Stomach smooth muscle (tissue), 2 donors: ENCODE data around the gene ADSS1.
A peak's percentile ranks its signal among the peaks of the same experiment; 100 is the strongest.

Experiments
- H3K27ac ChIP-seq: one replicate; pipeline ENCODE4 v1.7.0; 2013; ENCODE audit warnings: mild to moderate bottlenecking, low read length, inconsistent platforms
- H3K27me3 ChIP-seq, 2 donors: one replicate each; pipeline ENCODE4 v1.7.0; 2013; ENCODE audit warnings: low read length in 2 of 2; ENCODE audit not compliant: insufficient read depth in 2 of 2, control insufficient read depth in 1 of 2
- H3K36me3 ChIP-seq, 2 donors: one replicate each; pipeline ENCODE4 v1.7.0; 2013; ENCODE audit warnings: low read length in 2 of 2; ENCODE audit not compliant: control insufficient read depth in 2 of 2, insufficient read depth in 2 of 2
- H3K4me1 ChIP-seq: one replicate; pipeline ENCODE4 v1.7.0; 2013; ENCODE audit warnings: low read length; ENCODE audit not compliant: control insufficient read depth, insufficient read depth
- H3K4me3 ChIP-seq, 2 donors: one replicate each; pipeline ENCODE4 v1.7.0; 2013; ENCODE audit warnings: low read length in 2 of 2
- H3K9ac ChIP-seq, 2 donors: one replicate each; pipeline ENCODE4 v1.7.0; 2013; ENCODE audit warnings: low read length in 2 of 2, mild to moderate bottlenecking in 1 of 2
- H3K9me3 ChIP-seq, 2 donors: one replicate each; pipeline ENCODE4 v1.7.0; 2013; ENCODE audit warnings: low read length in 2 of 2; ENCODE audit not compliant: control insufficient read depth in 2 of 2
- donor health status: healthy.
- donor health status: Pancreatic carcinoma.

Gene ADSS1

DNA sequence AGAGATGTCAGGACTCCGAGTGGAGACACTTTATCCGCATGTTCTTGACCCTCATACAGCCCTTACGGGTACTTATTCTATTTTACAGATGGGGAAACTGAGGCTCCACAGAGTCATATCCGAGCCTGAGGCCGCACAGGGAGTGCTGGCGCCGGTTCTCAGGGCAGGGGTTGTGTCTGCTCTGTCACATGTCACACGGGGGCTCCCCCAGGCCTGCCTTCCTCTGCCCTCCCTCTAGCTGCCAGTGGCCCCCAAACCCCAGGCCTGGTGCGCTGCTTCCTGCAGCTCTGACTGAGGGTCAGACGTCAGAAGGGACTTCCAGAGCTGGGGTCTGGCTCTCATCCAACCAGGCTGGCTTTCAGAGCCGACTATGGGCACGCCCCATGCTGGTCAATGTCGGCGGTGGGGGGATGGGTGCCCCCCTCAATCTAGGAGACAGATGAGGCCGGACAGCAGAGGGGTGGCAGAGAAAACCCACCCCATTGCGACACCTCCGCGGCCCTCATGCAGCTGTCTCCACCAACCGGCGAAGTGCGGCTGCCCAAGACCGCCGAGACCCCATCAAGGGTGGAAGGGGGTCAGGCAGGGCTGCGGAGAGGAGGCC is 35.4 kb upstream of the ADSS1 start:
- H3K4me1 ChIP-seq: peaks cover 53% of the 10 kb centered on the region
- no peaks in the 10 kb centered on the region for H3K9me3 ChIP-seq
- peak overlapping the region; percentile 27 to 62 for H3K9ac ChIP-seq
- no peaks in the 10 kb centered on the region for H3K27me3 ChIP-seq
- H3K4me3 ChIP-seq: peak overlapping the region; percentile 62 to 70
- peak overlapping the region; percentile 53 for H3K27ac ChIP-seq
- no peaks in the 10 kb centered on the region for H3K36me3 ChIP-seq

DNA sequence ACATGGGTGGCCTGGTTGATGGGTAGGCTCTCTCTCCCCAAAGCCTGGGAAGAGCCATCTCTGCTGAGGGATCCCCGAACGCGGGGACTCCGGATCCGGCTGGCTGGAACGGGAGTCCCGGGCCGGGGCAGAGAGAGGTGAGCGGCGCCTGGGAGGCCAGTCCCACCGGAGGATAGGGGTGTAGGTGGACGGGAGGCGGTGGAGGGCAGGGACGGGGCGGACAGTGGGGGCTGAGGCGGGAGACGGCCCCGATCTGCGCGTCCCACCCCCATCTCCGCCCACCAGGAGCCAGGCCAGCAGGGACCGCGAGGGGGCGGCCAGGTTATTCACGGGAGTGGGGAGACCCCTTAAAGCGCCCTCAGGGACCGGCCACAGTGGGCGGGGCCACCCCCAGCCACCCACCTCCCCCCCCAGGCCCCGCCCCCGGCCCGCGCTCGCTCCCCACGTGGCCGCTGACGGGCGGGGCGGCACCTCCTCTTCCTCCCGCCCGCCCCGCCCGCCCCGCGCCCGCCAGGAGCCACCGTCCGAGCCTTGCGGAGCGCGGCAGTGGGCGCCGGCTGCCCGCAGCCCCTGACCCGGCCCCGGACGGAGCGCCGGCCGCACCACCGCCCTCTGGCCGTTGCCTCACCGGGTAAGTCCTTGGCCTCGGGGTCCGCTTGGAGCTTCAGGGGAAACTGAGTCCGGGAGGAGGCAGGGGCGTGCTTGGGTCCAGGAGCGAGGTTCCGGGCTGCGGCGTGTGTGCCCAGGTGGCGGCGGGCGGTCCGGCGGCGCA is 34.7 kb upstream of the ADSS1 start, which contains the start of gene INF2:
Gene INF2 (plus strand): TSS at position 510 of the 772 bp plus-strand sequence. CDS start 11,748 bp downstream, outside the sequence.
- peaks cover 59% of the 10 kb centered on the region for H3K4me1 ChIP-seq
- H3K9ac ChIP-seq: peak within 1 kb of the TSS; percentile 75 to 80
- no peaks in the 10 kb centered on the region for H3K27me3 ChIP-seq
- peak within 1 kb of the TSS; percentile 53 for H3K27ac ChIP-seq
- no peaks in the 10 kb centered on the region for H3K9me3 ChIP-seq
- peak within 1 kb of the TSS; percentile 78 to 85 for H3K4me3 ChIP-seq
- no peaks in the 10 kb centered on the region for H3K36me3 ChIP-seq

DNA sequence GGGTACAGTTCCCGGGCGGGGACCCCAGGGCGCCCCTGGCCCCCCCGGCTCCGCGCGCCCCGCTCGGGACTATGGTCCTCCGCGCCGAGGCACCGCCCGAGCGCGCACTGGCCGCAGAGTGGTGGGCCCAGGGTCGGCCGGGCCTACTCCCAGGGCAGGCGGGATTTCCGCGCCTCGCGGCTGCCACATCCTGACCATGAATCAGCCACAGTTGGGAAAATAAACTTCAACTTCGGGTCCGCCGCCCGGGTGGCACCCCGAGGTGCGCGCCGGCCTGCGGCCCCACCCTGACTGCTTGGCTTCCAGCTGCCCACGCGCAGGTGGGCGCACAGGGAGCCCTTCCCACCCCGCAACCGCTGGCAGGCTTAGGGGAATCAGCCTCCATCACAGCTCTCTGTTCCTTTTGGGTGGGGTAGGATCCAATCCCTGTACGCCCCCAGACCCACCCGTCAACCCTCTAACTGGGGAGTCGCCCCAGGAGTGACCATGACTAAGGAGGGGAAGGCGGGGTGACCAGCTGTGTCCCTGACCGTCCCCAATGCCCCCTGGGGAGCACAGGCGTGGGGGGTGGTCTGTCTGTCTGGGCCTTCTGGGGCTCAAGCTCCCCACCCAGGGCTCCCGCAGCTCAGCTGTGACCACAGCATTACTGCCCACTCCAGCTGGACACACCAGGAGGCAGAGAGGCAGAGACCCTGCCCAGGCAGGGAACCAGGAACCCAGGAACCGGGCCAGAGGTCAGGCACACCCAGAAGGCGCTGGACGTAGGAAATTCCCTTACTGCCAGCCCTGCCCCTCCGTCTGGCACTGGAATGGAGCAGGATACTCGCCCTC is 33.9 kb upstream of the ADSS1 start:
- Histone ChIP-seq H3K36me3 (no peaks in the 10 kb centered on the region), H3K27ac (no peak overlapping the region)

DNA sequence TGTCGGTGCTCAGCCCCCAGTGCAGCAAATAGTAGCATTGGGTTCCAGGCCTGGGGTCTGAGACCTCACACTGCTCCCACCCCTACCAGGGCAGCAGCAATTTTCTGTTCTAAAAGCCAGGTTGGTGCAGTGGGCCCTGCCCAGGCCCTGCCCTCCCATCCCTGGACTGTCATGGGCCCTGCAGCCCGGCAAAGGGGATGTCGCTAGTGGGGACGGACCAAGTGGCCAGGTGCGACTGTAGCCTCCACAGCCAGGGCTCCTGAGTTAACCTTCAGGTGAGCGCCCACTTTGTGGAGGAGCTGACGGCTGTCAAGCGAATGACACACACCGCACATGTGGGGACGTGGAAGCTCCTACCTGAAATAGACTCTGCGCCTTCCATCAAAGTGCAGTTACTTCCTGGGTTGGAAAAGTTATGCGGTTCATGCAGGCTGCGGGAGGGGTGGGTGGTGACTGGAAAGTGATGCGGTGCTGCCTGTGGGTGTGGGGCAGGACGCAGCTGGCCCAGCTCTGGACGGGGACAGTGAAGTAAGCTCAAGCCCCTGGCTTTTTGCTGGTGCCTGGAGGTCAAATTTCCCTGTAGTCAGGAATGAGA is 33.1 kb upstream of the ADSS1 start:
- Histone ChIP-seq H3K36me3 (no peaks in the 10 kb centered on the region), H3K9me3 (no peaks in the 10 kb centered on the region), H3K4me3 (peak overlapping the region; percentile 78 to 85), H3K9ac (peak overlapping the region; percentile 29 to 75), H3K4me1 (peaks cover 75% of the 10 kb centered on the region), H3K27me3 (no peaks in the 10 kb centered on the region), H3K27ac (no peak overlapping the region)

More for the DNA sequence above, 33.9 kb upstream of the ADSS1 start:
- peaks cover 67% of the 10 kb centered on the region for H3K4me1 ChIP-seq
- H3K4me3 ChIP-seq: peak overlapping the region; percentile 78 to 85
- H3K9ac ChIP-seq: peak overlapping the region; percentile 75 to 80
- no peaks in the 10 kb centered on the region for H3K9me3 ChIP-seq
- H3K27me3 ChIP-seq: no peaks in the 10 kb centered on the region

DNA sequence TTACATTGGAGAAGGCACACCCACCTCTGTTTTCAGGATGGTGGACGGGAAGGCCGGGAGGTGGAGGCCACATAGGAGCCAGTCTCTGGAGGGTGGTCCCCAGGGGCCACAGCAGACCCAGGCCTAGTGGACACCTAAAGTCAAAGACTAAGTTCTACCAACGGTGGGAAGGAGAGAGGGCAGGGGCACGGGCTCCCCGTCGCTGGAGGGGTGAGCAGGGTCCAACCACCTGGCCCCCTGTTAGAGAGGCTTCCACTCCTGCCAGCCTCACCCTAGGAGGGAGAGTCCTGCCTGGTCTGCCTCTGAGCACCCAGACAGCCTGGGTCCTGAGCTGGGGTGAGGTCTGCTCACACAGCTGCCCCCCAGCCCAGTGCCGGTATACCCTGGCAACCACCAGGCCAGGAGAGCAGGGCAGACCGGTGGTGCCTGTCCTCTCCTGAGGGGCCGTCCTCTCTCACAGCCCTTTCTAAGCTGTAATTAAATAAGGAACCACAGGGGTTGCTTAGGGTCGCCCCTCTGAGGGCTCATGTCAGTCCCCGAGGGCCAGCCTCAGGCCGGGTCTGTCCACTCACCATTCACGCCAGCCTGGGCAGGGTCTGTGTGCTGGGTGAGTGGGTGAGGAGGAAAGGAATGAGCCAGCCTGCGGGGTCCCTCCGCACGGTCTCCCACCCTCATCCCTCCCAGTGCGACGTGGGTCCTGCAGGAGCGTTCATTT is 32.3 kb upstream of the ADSS1 start:
- Histone ChIP-seq H3K4me1 (peaks cover 83% of the 10 kb centered on the region), H3K9me3 (no peaks in the 10 kb centered on the region), H3K4me3 (peak overlapping the region in 1 of 2 donors; percentile 85), H3K9ac (no peak overlapping the region), H3K36me3 (no peaks in the 10 kb centered on the region), H3K27ac (no peak overlapping the region), H3K27me3 (no peaks in the 10 kb centered on the region)

DNA sequence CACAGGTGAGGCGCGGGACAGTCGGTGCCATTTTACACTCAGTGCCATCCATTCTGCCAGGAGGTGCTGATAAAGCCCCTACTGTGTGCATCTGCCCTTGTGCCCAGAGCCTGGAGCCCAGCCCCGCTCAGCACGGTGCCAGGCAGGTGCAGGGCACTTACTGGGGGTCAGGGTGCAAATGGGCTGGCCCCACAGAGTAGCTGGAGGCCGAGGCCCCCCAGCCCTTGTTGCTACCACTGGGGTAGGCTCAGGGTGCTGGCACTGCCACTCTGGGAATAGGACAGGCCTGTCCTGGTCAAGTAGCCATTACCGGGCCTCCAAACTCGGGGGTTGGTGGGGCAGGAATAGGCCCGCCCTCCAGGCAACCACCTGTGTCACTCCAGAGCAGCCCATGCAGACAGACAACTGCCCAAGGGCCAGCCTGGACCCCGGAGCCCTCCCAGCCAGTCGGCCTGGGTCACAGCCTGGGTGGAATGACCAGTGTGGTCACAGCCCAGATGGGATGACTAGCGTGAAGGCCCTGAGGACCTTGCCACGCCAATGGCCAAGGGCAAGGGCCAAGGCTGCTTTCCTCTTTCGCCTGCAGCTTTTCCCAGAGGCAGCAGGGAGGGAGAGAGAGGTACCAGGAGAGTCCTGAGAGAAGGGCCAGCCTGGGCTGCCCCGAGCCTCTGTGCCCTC is 31.6 kb upstream of the ADSS1 start:
- Histone ChIP-seq H3K27ac (no peak overlapping the region), H3K27me3 (no peaks in the 10 kb centered on the region), H3K4me3 (no peak overlapping the region), H3K4me1 (peaks cover 88% of the 10 kb centered on the region), H3K9ac (peak overlapping the region in 1 of 2 donors; percentile 42), H3K36me3 (no peaks in the 10 kb centered on the region), H3K9me3 (no peaks in the 10 kb centered on the region)

DNA sequence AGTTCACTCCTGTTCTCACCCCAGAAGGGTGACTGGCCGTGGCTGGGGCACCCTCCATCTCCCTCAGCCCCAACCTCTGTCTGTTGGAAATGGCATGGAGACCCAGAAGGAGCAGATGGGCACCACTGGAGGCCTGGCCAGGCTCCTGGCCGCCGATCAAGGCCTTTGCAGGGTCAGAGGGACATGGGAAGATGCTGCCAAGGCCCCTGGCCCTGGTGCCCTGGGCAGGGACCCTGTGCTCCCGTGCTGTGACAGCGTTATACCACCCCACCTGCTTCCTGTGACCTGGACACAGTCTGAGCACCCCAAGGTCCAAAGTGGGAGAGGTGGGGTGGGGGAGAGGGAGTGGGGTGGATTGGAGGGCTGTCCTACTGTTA is 31.1 kb upstream of the ADSS1 start:
- H3K27me3 ChIP-seq: no peaks in the 10 kb centered on the region
- H3K27ac ChIP-seq: no peak overlapping the region
- H3K36me3 ChIP-seq: no peaks in the 10 kb centered on the region
- no peaks in the 10 kb centered on the region for H3K9me3 ChIP-seq
- peaks cover 88% of the 10 kb centered on the region for H3K4me1 ChIP-seq
- H3K4me3 ChIP-seq: no peak overlapping the region
- H3K9ac ChIP-seq: no peak overlapping the region

DNA sequence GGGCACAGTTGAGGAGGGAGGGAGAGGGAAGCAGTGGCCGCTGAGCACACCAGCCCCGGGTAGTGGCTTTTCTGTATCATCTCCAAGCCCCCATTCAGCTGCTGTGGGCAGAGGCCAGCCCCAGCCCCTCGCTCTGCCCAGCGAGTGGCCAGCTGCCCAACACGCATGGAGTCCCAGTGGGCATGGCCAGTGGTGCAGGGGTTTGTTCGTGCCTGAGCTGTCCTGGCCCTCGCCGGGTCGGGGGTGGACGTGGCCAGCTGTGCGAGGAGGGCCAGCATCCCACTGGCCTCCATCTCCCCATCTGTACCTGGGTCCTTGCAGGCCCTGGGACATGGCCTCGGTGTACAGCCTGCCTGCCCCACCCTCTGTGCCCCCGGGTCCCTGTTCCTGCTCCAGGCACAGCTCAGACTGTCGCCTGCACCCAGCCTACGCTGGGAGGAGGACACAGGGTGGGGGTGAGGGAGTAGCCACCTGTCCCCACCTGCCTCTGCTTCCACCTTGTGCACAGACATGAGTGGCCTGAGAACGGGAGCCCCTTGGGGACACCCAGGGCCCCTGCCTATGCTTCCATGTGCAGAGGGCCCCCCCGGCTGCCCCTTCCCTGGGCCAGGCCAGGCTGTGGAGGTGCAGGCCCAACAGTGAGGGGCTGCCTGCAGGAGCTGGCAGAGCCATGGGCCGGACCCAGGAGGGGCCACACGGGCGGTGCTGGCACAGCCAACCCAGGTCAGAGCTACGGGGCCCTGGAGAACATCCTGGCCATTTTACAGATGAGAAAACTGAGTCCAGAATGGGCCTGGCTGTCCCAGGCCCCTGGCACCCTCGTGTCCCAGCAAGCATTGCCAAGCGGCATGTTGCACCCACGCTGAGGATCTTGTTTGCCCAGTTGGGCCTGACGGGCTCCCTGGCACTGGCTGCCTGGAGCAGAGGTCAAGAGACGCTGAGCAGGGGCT is 30.3 kb upstream of the ADSS1 start:
- H3K27me3 ChIP-seq: no peaks in the 10 kb centered on the region
- no peaks in the 10 kb centered on the region for H3K36me3 ChIP-seq
- no peak overlapping the region for H3K9ac ChIP-seq
- no peak overlapping the region for H3K27ac ChIP-seq
- peaks cover 87% of the 10 kb centered on the region for H3K4me1 ChIP-seq
- H3K9me3 ChIP-seq: no peaks in the 10 kb centered on the region
- H3K4me3 ChIP-seq: no peak overlapping the region

DNA sequence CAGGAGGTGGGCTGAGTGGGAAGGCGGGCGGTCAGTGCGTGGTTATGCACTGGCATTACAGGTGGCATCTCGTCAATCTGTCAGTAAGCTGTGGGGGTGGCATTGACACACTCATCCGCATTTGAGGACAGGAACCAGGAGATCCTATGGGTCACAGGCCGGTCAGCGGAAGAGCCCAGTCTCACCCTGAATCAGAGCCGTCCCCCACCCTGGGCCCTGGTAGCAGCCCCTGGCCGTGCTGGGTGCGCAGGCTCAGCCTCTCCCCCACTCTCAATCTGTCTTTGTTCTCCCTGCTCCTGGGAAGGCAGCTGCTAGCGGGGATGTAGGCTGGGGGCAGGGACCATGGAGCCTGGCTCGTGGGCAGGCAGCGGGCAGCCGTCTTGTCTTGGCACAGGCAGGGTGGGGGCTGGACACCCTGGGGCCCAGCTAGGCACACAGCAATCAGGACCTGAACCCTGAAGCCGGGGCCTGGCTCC is 29.5 kb upstream of the ADSS1 start:
- Histone ChIP-seq H3K9me3 (no peaks in the 10 kb centered on the region), H3K27ac (no peak overlapping the region), H3K9ac (no peak overlapping the region), H3K4me1 (peaks cover 89% of the 10 kb centered on the region), H3K36me3 (no peaks in the 10 kb centered on the region), H3K27me3 (no peaks in the 10 kb centered on the region), H3K4me3 (no peak overlapping the region)
